Esophagus muscularis mucosa (tissue), 3 donors: ENCODE results near the gene ATF6.

ENCODE experiments used
- EP300 ChIP-seq: sonication (generic); formaldehyde crosslinking; IDR thresholded peaks from one replicate; pipeline ENCODE4 v1.6.1; 2017; ENCODE audit warnings: antibody characterized with exemption
- TF ChIP-seq, protein P1 (sequence below), 3 experiments: fragments of 200-600 bp in 2 of 3; fragments of 450-650 bp in 1 of 3; sonication (generic) in 2 of 3; IDR thresholded peaks; one replicate each; pipeline ENCODE4 v1.5.1; 2017 to 2019; ENCODE audit warnings: antibody characterized with exemption in 3 of 3, mild to moderate bottlenecking in 2 of 3, moderate library complexity in 1 of 3

DNA sequence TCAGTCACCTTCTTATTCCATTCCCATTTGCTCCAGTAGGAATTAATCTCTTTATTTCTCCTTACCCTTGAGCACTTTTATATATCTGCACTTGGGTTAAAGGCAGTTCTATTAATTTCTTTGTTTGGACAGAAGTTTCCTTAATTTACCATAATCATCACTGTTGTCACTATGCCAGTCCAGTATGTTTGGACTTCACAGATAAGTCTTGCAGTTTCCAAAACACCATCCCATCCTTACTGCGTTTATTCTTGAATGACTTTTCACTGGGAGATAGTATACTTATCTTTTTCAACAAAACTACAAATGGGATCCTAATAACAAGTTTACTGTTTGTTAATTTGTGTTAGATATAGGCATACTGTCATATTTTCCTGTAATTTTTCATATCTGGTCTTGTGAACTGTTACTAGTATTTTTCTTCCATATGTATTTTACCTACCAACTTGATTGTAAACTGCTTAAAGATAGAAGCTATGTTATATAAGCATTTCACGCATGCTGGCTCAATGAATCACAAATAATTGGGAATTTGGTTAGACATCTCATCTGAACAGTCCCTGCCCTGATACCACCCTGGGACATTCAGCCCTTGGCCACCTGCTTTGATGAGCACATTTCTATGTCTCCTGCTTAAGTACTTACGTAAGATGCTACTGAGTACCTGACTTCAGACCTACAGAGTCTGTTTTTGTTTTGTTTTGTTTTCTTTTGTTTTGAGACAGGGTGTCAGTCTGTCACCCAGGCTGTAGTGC is 179.4 kb downstream of the ATF6 start:
- TF ChIP-seq, protein P1, sequence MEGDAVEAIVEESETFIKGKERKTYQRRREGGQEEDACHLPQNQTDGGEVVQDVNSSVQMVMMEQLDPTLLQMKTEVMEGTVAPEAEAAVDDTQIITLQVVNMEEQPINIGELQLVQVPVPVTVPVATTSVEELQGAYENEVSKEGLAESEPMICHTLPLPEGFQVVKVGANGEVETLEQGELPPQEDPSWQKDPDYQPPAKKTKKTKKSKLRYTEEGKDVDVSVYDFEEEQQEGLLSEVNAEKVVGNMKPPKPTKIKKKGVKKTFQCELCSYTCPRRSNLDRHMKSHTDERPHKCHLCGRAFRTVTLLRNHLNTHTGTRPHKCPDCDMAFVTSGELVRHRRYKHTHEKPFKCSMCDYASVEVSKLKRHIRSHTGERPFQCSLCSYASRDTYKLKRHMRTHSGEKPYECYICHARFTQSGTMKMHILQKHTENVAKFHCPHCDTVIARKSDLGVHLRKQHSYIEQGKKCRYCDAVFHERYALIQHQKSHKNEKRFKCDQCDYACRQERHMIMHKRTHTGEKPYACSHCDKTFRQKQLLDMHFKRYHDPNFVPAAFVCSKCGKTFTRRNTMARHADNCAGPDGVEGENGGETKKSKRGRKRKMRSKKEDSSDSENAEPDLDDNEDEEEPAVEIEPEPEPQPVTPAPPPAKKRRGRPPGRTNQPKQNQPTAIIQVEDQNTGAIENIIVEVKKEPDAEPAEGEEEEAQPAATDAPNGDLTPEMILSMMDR (IDR thresholded peaks at IDR 0.05): no peak
- no peak for TF ChIP-seq EP300
